Upper lobe of right lung (tissue), 1 donor: ENCODE measurements around the gene PRR11. TPM values are rescaled to one million over a fixed set of nuclear protein-coding genes. Genes with fewer than 3 reads are reported as not detected.

ENCODE experiments used
- ATAC-seq: fragments of 200-7000 bp; cut with Tn5 transposase; one replicate; pipeline ENCODE4 v1.9.1; 2020; ENCODE audit warnings: mild to moderate bottlenecking, moderate library complexity
- DNase-seq: peaks from one replicate; pipeline ENCODE4 v3.0.0-alpha.2; 2020
- H3K27ac ChIP-seq: fragments of 200-600 bp; one replicate; pipeline ENCODE4 v1.8.0; 2022
- H3K27me3 ChIP-seq: fragments of 200-600 bp; one replicate; pipeline ENCODE4 v1.8.0; 2022; ENCODE audit warnings: mild to moderate bottlenecking
- H3K36me3 ChIP-seq: fragments of 200-600 bp; one replicate; pipeline ENCODE4 v1.8.0; 2022
- H3K4me1 ChIP-seq: fragments of 200-600 bp; one replicate; pipeline ENCODE4 v1.8.0; 2022
- H3K4me3 ChIP-seq: fragments of 200-600 bp; one replicate; pipeline ENCODE4 v1.8.0; 2022; ENCODE audit warnings: mild to moderate bottlenecking
- H3K9me3 ChIP-seq: fragments of 200-600 bp; one replicate; pipeline ENCODE4 v1.8.0; 2022
- CTCF ChIP-seq: fragments of 200-600 bp; IDR thresholded peaks from one replicate; pipeline ENCODE4 v1.8.0; 2022; ENCODE audit warnings: antibody characterized with exemption
- intact Hi-C: fragments of 100-400 bp; cut with DNase I; formaldehyde crosslinking; loops from one replicate; pipeline ENCODE4 v1.11.0; 2022
- long read RNA-seq: library from polyadenylated mRNA; unstranded; transcript quantifications from one replicate; pipeline ENCODE4 v2.0.0, GENCODE V29; 2021
- total RNA-seq: library from RNA; stranded (reverse); fragmentation: NEBNext Ultra II Directional; extraction: Animal tissue kit (Norgen Biotek cat#: 25700); gene quantifications from one replicate; pipeline ENCODE4 v1.2.1, GENCODE V29; 2021
- donor health status: DM: no; HTN: yes; CAD: no; lungs with severe emphysema.

The PRR11 gene
- 2.4 TPM for total RNA-seq
- long read RNA-seq, result 0 reads

GRCh38 chr17:59155439-59156177 lies at the start of gene PRR11:
TSS of gene PRR11 (plus strand) at chr17:59155746. CDS start at chr17:59169753, 14,007 bp downstream.
- intact Hi-C loops, result no loop called here
- Histone ChIP-seq H3K4me3 (peak within 1 kb of the TSS; percentile 69), H3K27ac (peak within 1 kb of the TSS; percentile 85), H3K9me3 (no peaks in the 10 kb centered on the region), H3K36me3 (no peaks in the 10 kb centered on the region), H3K27me3 (no peaks in the 10 kb centered on the region), H3K4me1 (peaks cover 5% of the 10 kb centered on the region)
- no peak for TF ChIP-seq CTCF
- DNase-seq, result peak; percentile 91
- peak; percentile 96 for ATAC-seq

- intact Hi-C loops, result no loop called here
- TF ChIP-seq CTCF, result no peak
- Histone ChIP-seq H3K27me3 (no peaks in the 10 kb centered on the region), H3K4me3 (peak overlapping the region; percentile 89), H3K4me1 (peaks cover 16% of the 10 kb centered on the region), H3K36me3 (peaks cover 16% of the 10 kb centered on the region), H3K9me3 (no peaks in the 10 kb centered on the region), H3K27ac (peak overlapping the region; percentile 92)
- DNase-seq (peak; percentile 84), ATAC-seq (peak; percentile 59)
Observed at GRCh38 chr17:59105852-59106462, 49.6 kb upstream of the PRR11 start.

- Histone ChIP-seq H3K4me1 (peaks cover 16% of the 10 kb centered on the region), H3K9me3 (no peaks in the 10 kb centered on the region), H3K27ac (peak within 1 kb of the TSS; percentile 92), H3K4me3 (peak within 1 kb of the TSS; percentile 89), H3K27me3 (no peaks in the 10 kb centered on the region), H3K36me3 (peaks cover 16% of the 10 kb centered on the region)
- peak; percentile 13 for TF ChIP-seq CTCF
- ATAC-seq (peak; percentile 99), DNase-seq (peak; percentile 100)
- intact Hi-C loops, result no loop called here
Observed at GRCh38 chr17:59106463-59107305, 48.9 kb upstream of the PRR11 start, which contains the start of gene TRIM37. TSS of gene TRIM37 (minus strand) at chr17:59106880. CDS start at chr17:59106461, 419 bp downstream.

GRCh38 chr17:59107306-59107670 lies 48.3 kb upstream of the PRR11 start:
- Histone ChIP-seq H3K9me3 (no peaks in the 10 kb centered on the region), H3K27me3 (no peaks in the 10 kb centered on the region), H3K36me3 (peaks cover 11% of the 10 kb centered on the region), H3K4me1 (peaks cover 16% of the 10 kb centered on the region), H3K27ac (peak overlapping the region; percentile 92), H3K4me3 (peak overlapping the region; percentile 89)
- intact Hi-C loops, result no loop called here
- DNase-seq (no peak), ATAC-seq (no peak)
- TF ChIP-seq CTCF, result no peak

- peak overlapping the region; percentile 89 for H3K4me3 ChIP-seq
- ATAC-seq, result no peak
- no peak for TF ChIP-seq CTCF
Observed at GRCh38 chr17:59108400-59109102, 47.0 kb upstream of the PRR11 start.

More at GRCh38 chr17:59108400-59109102, 47.0 kb upstream of the PRR11 start:
- no peak overlapping the region for H3K27ac ChIP-seq
- peaks cover 16% of the 10 kb centered on the region for H3K4me1 ChIP-seq
- no peak for DNase-seq
- H3K36me3 ChIP-seq, result no peaks in the 10 kb centered on the region
- no peaks in the 10 kb centered on the region for H3K9me3 ChIP-seq
- intact Hi-C loops, result no loop called here
- H3K27me3 ChIP-seq, result no peaks in the 10 kb centered on the region
